Sigmoid colon (tissue), 7 donors: ENCODE data around the gene THEMIS2. TPM values are rescaled to one million over a fixed set of nuclear protein-coding genes. Genes with fewer than 3 reads are reported as not detected.

Experiments used
- DNase-seq: peaks from one replicate; pipeline ENCODE4 v3.0.0-alpha.2; 2019
- H3K27ac ChIP-seq, 4 donors: fragments of 200-600 bp; sonication (generic); one replicate each; pipeline ENCODE4 v1.5.1; 2016 to 2019; ENCODE audit warnings: mild to moderate bottlenecking in 1 of 4
- H3K27me3 ChIP-seq, 3 donors: fragments of 200-600 bp; sonication (generic); one replicate each; pipeline ENCODE4 v1.5.1; 2019; ENCODE audit warnings: mild to moderate bottlenecking in 1 of 3
- H3K36me3 ChIP-seq, 4 donors: fragments of 200-600 bp; sonication (generic); one replicate each; pipeline ENCODE4 v1.5.1; 2016 to 2019
- H3K4me1 ChIP-seq, 4 donors: fragments of 200-600 bp; sonication (generic); one replicate each; pipeline ENCODE4 v1.5.1; 2017 to 2019
- H3K4me3 ChIP-seq, 4 donors: fragments of 200-600 bp; sonication (generic); one replicate each; pipeline ENCODE4 v1.5.1; 2017 to 2019; ENCODE audit warnings: mild to moderate bottlenecking in 2 of 4, moderate library complexity in 1 of 4
- H3K9me3 ChIP-seq, 4 donors: fragments of 200-600 bp in 3 of 4; sonication (generic) in 3 of 4; one replicate each; pipeline versions ENCODE4 v1.5.1 to v1.6.1; 2013 to 2019
- CTCF ChIP-seq, 4 experiments: fragments of 450-650 bp in 3 of 4; fragments of 200-600 bp in 1 of 4; IDR thresholded peaks; one replicate each; pipeline ENCODE4 v1.5.1; 2016 to 2019; ENCODE audit warnings: antibody characterized with exemption in 4 of 4, mild to moderate bottlenecking in 3 of 4, moderate library complexity in 2 of 4
- EP300 ChIP-seq, 4 donors: sonication (generic); formaldehyde crosslinking; IDR thresholded peaks; one replicate each; pipeline ENCODE4 v1.6.1; 2017; ENCODE audit warnings: antibody characterized with exemption in 4 of 4
- POLR2A ChIP-seq, 2 donors: fragments of 450-650 bp; IDR thresholded peaks; one replicate each; pipeline ENCODE4 v1.6.1; 2016; ENCODE audit warnings: antibody characterized with exemption in 2 of 2, mild to moderate bottlenecking in 2 of 2, moderate library complexity in 2 of 2
- POLR2AphosphoS5 ChIP-seq, 4 donors: sonication (generic); formaldehyde crosslinking; IDR thresholded peaks; one replicate each; pipeline ENCODE4 v1.6.1; 2017; ENCODE audit warnings: antibody characterized with exemption in 4 of 4
- WGBS, 2 donors: extraction: QIAGEN DNeasy Blood & Tissue Kit; methylation state at CpG; one replicate each; pipeline ENCODE4 v1.1.7; 2013; 5-methylcytosine and 5-hydroxymethylcytosine counted together
- intact Hi-C: fragments of 100-400 bp; cut with DNase I; formaldehyde crosslinking; loops from one replicate; pipeline ENCODE4 v1.15.1; 2023
- polyA plus RNA-seq, 3 donors: library from polyadenylated mRNA; stranded (reverse); fragments of 200-250 nt; gene quantifications; one replicate each; pipeline ENCODE4 v1.2.3, GENCODE V29; 2013
- total RNA-seq, 4 donors: library from RNA; depleted of rRNA; stranded (reverse); fragments of >200 nt; gene quantifications; one replicate each; pipeline ENCODE4 v1.1.0, GENCODE V29; 2016
- donor health status: healthy with polysubstance abuse.
- donor health status: Bipolar disorder and iron deficiency.
- donor health status: healthy.

THEMIS2 gene
- total and polyA plus RNA-seq, 7 donors = 9.0 to 32.2 (median 14.8) TPM

GRCh38 chr1:27830621-27831440, 41.5 kb upstream of the THEMIS2 start, which contains the start of gene PPP1R8:
Gene PPP1R8, plus strand, starts transcription at chr1:27830782. Its CDS starts 54 bp downstream, at chr1:27830836.
- H3K27ac ChIP-seq = peak within 1 kb of the TSS; percentile 87 to 94 (median 92)
- intact Hi-C loops = no loop called here
- DNase-seq = peak; percentile 96
- peaks cover 0 to 20% (median 15%) of the 10 kb centered on the region in 4 donors for H3K4me1 ChIP-seq
- WGBS, 2 donors = 0% methylated on average over 60 of the region's 60 CpGs
- H3K36me3 ChIP-seq = peaks cover 0 to 26% (median 11%) of the 10 kb centered on the region in 4 donors
- peak within 1 kb of the TSS; percentile 69 to 99 (median 84) for H3K4me3 ChIP-seq
- peak; percentile 80 to 97 (median 94) for TF ChIP-seq POLR2AphosphoS5 (IDR thresholded peaks at IDR 0.05)
- TF ChIP-seq EP300 (IDR thresholded peaks at IDR 0.05) = peak in 1 of 4 donors; percentile 84
- no peak for TF ChIP-seq CTCF (IDR thresholded peaks at IDR 0.05)
- TF ChIP-seq POLR2A (IDR thresholded peaks at IDR 0.05) = peak; percentile 72 to 84
- H3K27me3 ChIP-seq = no peaks in the 10 kb centered on the region
- H3K9me3 ChIP-seq = no peaks in the 10 kb centered on the region

DNA sequence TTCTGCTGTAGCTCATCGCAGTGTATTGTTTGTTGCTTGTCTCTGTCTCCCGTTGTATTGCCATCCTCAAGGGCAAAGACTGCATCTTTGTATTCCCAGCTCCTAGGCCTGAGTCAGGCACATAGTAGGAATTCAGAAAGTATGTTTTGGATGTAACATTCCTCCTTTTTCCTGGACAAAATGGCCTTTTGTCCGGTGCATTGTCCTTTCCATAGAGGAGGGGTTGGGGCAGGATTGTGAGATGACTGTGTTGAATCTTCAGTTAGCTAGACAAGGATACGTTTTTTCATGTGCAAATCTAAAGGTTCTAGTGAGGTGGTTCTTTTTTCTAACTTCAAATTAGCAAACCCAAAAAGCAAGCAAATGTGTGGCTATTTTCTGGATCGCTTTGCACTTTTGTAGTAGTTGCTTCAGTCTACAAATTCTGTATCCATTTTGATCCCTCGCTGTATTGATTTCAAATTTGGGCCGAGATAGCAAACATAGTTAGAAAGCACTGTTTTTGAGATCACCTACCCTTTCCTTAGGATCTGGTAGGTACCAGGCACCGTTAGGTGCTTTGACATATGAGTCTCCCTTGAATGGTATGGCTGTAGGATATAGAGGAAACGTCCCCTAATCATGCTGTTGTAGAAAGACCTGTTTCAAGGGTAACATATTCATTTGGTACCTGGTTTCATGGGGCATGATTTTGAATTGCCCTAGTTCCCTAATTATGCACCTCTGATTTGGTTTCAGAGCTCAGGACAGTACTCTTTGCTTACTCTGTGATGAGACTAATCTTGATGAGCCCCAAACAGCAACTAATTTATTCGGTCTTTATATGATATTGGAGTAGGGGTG, 40.6 kb upstream of the THEMIS2 start:
- H3K27me3 ChIP-seq = no peaks in the 10 kb centered on the region
- H3K4me1 ChIP-seq = peaks cover 0 to 20% (median 15%) of the 10 kb centered on the region in 4 donors
- intact Hi-C loops = no loop called here
- 51 to 54% methylated on average over 10 of the region's 10 CpGs for whole genome bisulfite sequencing, 2 donors
- TF ChIP-seq POLR2AphosphoS5 (IDR thresholded peaks at IDR 0.05) (no peak), POLR2A (IDR thresholded peaks at IDR 0.05) (no peak), CTCF (IDR thresholded peaks at IDR 0.05) (no peak), EP300 (IDR thresholded peaks at IDR 0.05) (no peak)
- DNase-seq = no peak
- H3K27ac ChIP-seq = peak overlapping the region in 2 of 4 donors; percentile 87 to 94
- H3K4me3 ChIP-seq = peak overlapping the region; percentile 69 to 99 (median 84)
- H3K36me3 ChIP-seq = peaks cover 0 to 26% (median 11%) of the 10 kb centered on the region in 4 donors
- no peaks in the 10 kb centered on the region for H3K9me3 ChIP-seq

DNA sequence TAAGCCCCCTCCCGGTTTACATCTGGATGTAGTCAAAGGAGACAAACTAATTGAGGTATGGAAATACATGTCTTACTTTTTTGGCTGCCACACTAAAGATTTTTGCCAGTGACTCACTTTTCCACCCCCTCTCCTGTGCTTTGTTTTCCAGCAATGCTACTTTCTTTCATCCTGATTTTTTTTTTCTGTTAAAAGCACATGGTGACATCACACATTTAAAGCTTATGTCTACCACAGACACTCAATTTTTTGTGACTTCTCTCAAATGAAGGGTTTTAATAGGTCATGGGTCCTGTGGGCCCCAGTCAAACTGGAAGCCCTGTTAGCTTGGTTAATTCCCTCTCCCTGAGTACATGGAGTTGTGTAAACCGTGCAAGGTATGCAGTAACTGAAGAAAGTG, 39.6 kb upstream of the THEMIS2 start:
- intact Hi-C loops = no loop called here
- TF ChIP-seq EP300 (IDR thresholded peaks at IDR 0.05) = no peak
- no peak for TF ChIP-seq CTCF (IDR thresholded peaks at IDR 0.05)
- no peak for TF ChIP-seq POLR2A (IDR thresholded peaks at IDR 0.05)
- TF ChIP-seq POLR2AphosphoS5 (IDR thresholded peaks at IDR 0.05) = no peak
- H3K27ac ChIP-seq = no peak overlapping the region
- peaks cover 0 to 20% (median 15%) of the 10 kb centered on the region in 4 donors for H3K4me1 ChIP-seq
- DNase-seq = no peak
- WGBS, 2 donors = 91 to 95% methylated on average over 2 of the region's 2 CpGs
- no peaks in the 10 kb centered on the region for H3K9me3 ChIP-seq
- no peak overlapping the region for H3K4me3 ChIP-seq
- peaks cover 0 to 26% (median 11%) of the 10 kb centered on the region in 4 donors for H3K36me3 ChIP-seq
- H3K27me3 ChIP-seq = no peaks in the 10 kb centered on the region

- no peak for DNase-seq
- H3K27ac ChIP-seq = no peak overlapping the region
- peaks cover 0 to 20% (median 15%) of the 10 kb centered on the region in 4 donors for H3K4me1 ChIP-seq
- 92 to 93% methylated on average over 3 of the region's 3 CpGs for WGBS, 2 donors
- H3K27me3 ChIP-seq = no peaks in the 10 kb centered on the region
- no peak for TF ChIP-seq CTCF (IDR thresholded peaks at IDR 0.05)
- no peak for TF ChIP-seq POLR2A (IDR thresholded peaks at IDR 0.05)
- TF ChIP-seq EP300 (IDR thresholded peaks at IDR 0.05) = no peak
- TF ChIP-seq POLR2AphosphoS5 (IDR thresholded peaks at IDR 0.05) = no peak
- no peaks in the 10 kb centered on the region for H3K9me3 ChIP-seq
- intact Hi-C loops = no loop called here
- H3K36me3 ChIP-seq = peaks cover 0 to 26% (median 11%) of the 10 kb centered on the region in 4 donors
- no peak overlapping the region for H3K4me3 ChIP-seq
Measured at GRCh38 chr1:27833470-27833869, 38.9 kb upstream of the THEMIS2 start.
